NT2/D1 (cell line): ENCODE results near the gene SPATA22.

Source experiments
- SUZ12 ChIP-seq: IDR thresholded peaks from 2 replicates; pipeline ENCODE4 v1.6.1; 2011; ENCODE audit not compliant: insufficient read length, insufficient read depth; ENCODE audit errors: extremely low read depth
- YY1 ChIP-seq: IDR thresholded peaks from 2 replicates; pipeline ENCODE4 v1.6.1; 2011; ENCODE audit not compliant: insufficient read length, insufficient read depth
- ZNF274 ChIP-seq: IDR thresholded peaks from 2 replicates; pipeline ENCODE4 v1.6.1; 2011; ENCODE audit warnings: mild to moderate bottlenecking, low read depth, low read length

- TF ChIP-seq YY1 (no peak), ZNF274 (no peak), SUZ12 (no peak)
Observed at GRCh38 chr17:3510090-3510489, 38.5 kb upstream of the SPATA22 start.
